Adrenal gland (tissue), 12 donors: ENCODE data around the gene DMRTB1. TPM values are rescaled to one million over a fixed set of nuclear protein-coding genes. Genes with fewer than 3 reads are reported as not detected.

Source experiments
- DNase-seq, 7 donors: peaks; one replicate each; pipeline ENCODE4 v3.0.0-alpha.2; 2019 to 2020
- H3K27ac ChIP-seq, 5 donors: fragments of 200-600 bp; sonication (generic) in 4 of 5; 1 replicate in 3 of 5; 2 replicates in 2 of 5; pipeline versions ENCODE4 v1.5.1 to v1.8.0; 2016 to 2020; ENCODE audit warnings: mild to moderate bottlenecking in 1 of 5
- H3K27me3 ChIP-seq: fragments of 200-600 bp; 2 replicates; pipeline ENCODE4 v1.8.0; 2021
- H3K36me3 ChIP-seq, 2 donors: fragments of 200-600 bp; replicated peaks in 1 of 2; 1 replicate in 1 of 2; 2 replicates in 1 of 2; pipeline versions ENCODE4 v1.5.1 to v1.8.0; 2018 to 2022
- H3K4me1 ChIP-seq, 2 donors: fragments of 200-600 bp; replicated peaks in 1 of 2; 1 replicate in 1 of 2; 2 replicates in 1 of 2; pipeline versions ENCODE4 v1.5.1 to v1.8.0; 2018 to 2021
- H3K4me3 ChIP-seq, 4 donors: fragments of 200-600 bp; sonication (generic) in 3 of 4; one replicate each; pipeline ENCODE4 v1.5.1; 2016 to 2018
- H3K9me3 ChIP-seq, 3 donors: fragments of 200-600 bp; sonication (generic) in 1 of 3; replicated peaks in 1 of 3; 1 replicate in 2 of 3; 2 replicates in 1 of 3; pipeline versions ENCODE4 v1.5.1 to v1.8.0; 2016 to 2021
- POLR2A ChIP-seq, 2 donors: fragments of 450-650 bp; IDR thresholded peaks; one replicate each; pipeline ENCODE4 v1.6.1; 2017; ENCODE audit warnings: antibody characterized with exemption in 2 of 2, mild to moderate bottlenecking in 2 of 2, moderate library complexity in 1 of 2
- WGBS, 4 donors: extraction: QIAGEN DNeasy Blood & Tissue Kit in 2 of 4; methylation state at CpG; one replicate each; pipeline versions ENCODE4 v1.1.5 to v1.1.7; 2013 to 2017; 5-methylcytosine and 5-hydroxymethylcytosine counted together
- intact Hi-C, 2 donors: fragments of 100-400 bp; cut with DNase I; formaldehyde crosslinking; loops; one replicate each; pipeline versions ENCODE4 v1.14.1 to v1.15.0; 2022 to 2023
- polyA plus RNA-seq, 3 donors: library from polyadenylated mRNA; stranded (reverse); fragments of 200-250 nt in 2 of 3; fragments of 350-450 nt in 1 of 3; fragmentation: Illumina TruSeq in 1 of 3; extraction: RNeasy Lipid Tissue Mini Kit (QIAGEN cat#74804) in 1 of 3; gene quantifications; one replicate each; pipeline ENCODE4 v1.2.3, GENCODE V29; 2013 to 2014
- total RNA-seq, 9 donors: library from RNA; depleted of rRNA in 4 of 9; stranded (reverse); fragments of >200 nt in 4 of 9; fragments of 120-200 nt in 1 of 9; fragmentation: NEBNext Ultra II Directional in 1 of 9; extraction: Animal tissue kit (Norgen Biotek cat#: 25700) in 1 of 9; gene quantifications; one replicate each; pipeline versions ENCODE4 v1.1.0 to v1.2.4, GENCODE V29; 2013 to 2023
- TF ChIP-seq, protein P1 (sequence below), 6 experiments: fragments of 450-650 bp in 4 of 6; fragments of 200-600 bp in 2 of 6; sonication (generic) in 1 of 6; IDR thresholded peaks; 1 replicate in 5 of 6; 2 replicates in 1 of 6; pipeline versions ENCODE4 v1.5.1 to v1.8.0; 2016 to 2021; ENCODE audit warnings: antibody characterized with exemption in 6 of 6, mild to moderate bottlenecking in 2 of 6, moderate library complexity in 1 of 6
- donor health status: healthy with polysubstance abuse.
- donor health status: Bipolar disorder and iron deficiency.
- donor health status: DM: yes; HTN: yes; CAD: no.
- donor health status: DM: no; HTN: no; CAD: no.
- donor health status: DM: no; HTN: no; CAD: no.
- donor health status: DM: yes; HTN: yes; CAD: no.

The DMRTB1 gene
- total and polyA plus RNA-seq, 12 donors = not detected

DNA sequence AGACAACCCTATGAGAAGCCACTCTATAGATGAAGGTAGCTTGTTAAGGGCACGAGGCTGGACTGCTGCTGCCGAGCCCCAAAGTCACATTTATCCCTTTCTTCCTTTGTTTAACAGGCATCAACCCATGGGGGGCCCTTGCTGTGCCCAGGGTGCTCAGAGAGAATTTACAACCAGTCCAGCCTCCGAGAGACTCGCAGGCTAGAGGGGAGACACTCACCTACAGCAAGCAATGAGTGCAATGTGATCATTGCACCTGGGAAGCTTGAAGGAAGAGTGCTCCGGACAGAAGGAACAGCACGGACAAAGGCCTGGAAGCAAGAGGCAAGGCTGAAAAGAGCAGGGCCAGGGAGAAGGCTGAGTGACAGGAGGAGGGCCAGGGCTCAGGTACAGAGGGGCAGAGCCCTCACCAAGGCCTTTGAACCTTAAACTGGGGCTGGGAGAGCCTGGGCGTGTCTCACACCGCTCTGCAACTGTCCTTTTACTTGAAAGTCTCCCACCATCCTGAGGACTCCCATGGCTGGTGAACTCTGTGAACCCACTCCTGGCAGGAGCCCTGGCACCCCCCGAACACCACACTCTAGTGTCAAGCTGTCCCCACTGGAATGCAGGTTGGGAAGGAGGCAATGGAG, 27.3 kb downstream of the DMRTB1 start:
- H3K4me1 ChIP-seq = no peaks in the 10 kb centered on the region
- no peaks in the 10 kb centered on the region for H3K36me3 ChIP-seq
- TF ChIP-seq, protein P1, sequence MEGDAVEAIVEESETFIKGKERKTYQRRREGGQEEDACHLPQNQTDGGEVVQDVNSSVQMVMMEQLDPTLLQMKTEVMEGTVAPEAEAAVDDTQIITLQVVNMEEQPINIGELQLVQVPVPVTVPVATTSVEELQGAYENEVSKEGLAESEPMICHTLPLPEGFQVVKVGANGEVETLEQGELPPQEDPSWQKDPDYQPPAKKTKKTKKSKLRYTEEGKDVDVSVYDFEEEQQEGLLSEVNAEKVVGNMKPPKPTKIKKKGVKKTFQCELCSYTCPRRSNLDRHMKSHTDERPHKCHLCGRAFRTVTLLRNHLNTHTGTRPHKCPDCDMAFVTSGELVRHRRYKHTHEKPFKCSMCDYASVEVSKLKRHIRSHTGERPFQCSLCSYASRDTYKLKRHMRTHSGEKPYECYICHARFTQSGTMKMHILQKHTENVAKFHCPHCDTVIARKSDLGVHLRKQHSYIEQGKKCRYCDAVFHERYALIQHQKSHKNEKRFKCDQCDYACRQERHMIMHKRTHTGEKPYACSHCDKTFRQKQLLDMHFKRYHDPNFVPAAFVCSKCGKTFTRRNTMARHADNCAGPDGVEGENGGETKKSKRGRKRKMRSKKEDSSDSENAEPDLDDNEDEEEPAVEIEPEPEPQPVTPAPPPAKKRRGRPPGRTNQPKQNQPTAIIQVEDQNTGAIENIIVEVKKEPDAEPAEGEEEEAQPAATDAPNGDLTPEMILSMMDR (IDR thresholded peaks at IDR 0.05) = no peak
- TF ChIP-seq POLR2A (IDR thresholded peaks at IDR 0.05) = no peak
- H3K27ac ChIP-seq = no peak overlapping the region
- no peaks in the 10 kb centered on the region for H3K9me3 ChIP-seq
- peaks cover 13% of the 10 kb centered on the region for H3K27me3 ChIP-seq
- H3K4me3 ChIP-seq = no peak overlapping the region
- no peak for DNase-seq
- 66 to 75% (median 72%) methylated on average over 7 to 9 of the region's 9 CpGs for WGBS, 4 donors
- intact Hi-C loops = loop anchor here in 1 of 2 donors (2.0 kb wide), 1 partner anchor 268 kb away; no protein-coding TSS in a partner anchor

DNA sequence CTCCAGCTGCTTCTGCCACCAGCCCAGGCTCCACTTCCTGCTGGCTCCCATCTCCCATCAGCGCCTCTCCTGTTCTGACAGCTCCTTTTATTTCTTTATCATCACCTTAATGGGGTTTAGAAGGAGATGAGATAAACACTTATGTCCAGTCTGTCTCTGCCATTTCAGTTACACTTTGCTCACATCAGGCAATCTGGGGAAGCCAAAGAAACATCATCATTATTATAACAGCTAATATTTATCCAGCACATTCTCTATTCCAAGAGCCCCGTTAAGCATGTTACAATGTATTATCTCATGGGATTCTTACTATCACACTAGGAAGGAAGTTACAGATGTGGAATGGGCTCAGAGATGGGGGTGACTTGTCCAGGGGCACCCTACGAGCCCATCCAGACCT, 31.2 kb downstream of the DMRTB1 start:
- no peak overlapping the region for H3K4me3 ChIP-seq
- 52 to 59% (median 54%) methylated on average over 3 of the region's 3 CpGs for WGBS, 4 donors
- H3K27me3 ChIP-seq = peaks cover 6% of the 10 kb centered on the region
- intact Hi-C loops = no loop called here
- no peak overlapping the region for H3K27ac ChIP-seq
- TF ChIP-seq POLR2A (IDR thresholded peaks at IDR 0.05) = no peak
- TF ChIP-seq, protein P1 (IDR thresholded peaks at IDR 0.05) = no peak
- DNase-seq = no peak
- no peaks in the 10 kb centered on the region for H3K9me3 ChIP-seq
- no peaks in the 10 kb centered on the region for H3K4me1 ChIP-seq
- H3K36me3 ChIP-seq = no peaks in the 10 kb centered on the region

DNA sequence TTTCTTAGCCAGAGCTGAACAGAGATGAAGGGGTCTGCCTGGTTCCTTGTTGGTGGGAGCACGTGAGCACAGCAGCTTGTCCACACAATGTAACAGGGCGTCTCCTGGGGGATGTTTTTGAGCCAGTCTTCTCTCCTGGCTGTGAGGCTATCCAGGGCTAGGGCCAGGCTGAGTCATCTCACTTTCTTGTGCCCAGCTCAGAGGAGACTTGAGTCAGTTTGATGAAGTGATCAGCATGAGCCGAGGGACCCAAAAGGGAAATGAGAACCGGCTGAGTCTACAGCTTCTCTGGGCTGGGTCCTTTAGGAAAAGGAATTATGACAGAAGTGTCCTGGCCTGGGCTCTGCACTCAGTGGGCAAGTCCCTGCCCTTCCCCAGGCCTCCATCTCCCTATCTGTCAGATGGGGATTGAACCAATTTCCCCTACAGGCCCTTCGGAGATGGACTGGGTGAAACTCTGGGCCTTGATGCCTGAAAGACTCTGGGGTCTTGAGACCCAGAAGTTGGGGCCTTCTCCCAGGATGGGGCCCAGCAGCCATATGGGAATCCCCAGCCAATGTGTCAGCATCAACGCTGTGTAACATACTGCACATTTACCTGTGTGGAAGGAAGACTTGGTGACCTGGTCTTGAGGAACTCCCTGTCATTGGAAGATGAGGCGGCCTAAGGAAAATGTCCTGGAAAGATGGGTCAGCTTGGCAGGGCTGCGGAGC, 36.6 kb downstream of the DMRTB1 start:
- Histone ChIP-seq H3K36me3 (no peaks in the 10 kb centered on the region), H3K4me3 (no peak overlapping the region), H3K4me1 (no peaks in the 10 kb centered on the region), H3K27me3 (peaks cover 7% of the 10 kb centered on the region), H3K27ac (no peak overlapping the region), H3K9me3 (no peaks in the 10 kb centered on the region)
- intact Hi-C loops = no loop called here
- WGBS, 4 donors = 90 to 96% (median 92%) methylated on average over 6 to 8 of the region's 8 CpGs
- no peak for DNase-seq
- TF ChIP-seq, protein P1 (IDR thresholded peaks at IDR 0.05) = no peak
- TF ChIP-seq POLR2A (IDR thresholded peaks at IDR 0.05) = no peak

DNA sequence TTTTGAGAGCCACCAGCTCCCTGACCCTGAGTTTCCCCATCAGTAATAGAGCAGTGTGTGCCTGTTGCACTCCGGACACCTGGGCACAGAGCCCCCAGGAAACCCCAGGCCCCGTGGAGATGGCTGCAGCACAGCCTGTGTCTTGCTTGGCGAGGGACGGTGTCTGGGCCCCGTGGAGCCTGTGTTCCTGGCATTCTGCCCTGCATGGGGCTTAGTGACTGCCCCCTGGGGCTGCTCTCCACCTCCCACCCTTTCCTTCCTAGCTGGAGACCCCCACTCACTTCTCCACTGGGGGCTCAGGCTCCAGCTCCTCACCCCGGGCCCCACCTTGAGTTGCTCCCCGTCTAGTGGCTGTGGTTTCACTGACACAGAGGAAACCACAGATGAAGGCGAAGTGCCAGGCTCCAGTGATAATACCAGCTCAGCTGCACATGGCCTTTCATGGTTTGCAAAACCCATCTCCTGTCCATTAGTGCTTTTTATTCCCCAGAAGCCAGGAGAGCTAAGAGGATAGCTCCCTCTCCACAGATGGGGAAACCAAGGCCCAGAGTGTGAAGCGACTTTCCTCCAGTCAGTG, 39.4 kb downstream of the DMRTB1 start:
- Histone ChIP-seq H3K27ac (no peak overlapping the region), H3K27me3 (peaks cover 14% of the 10 kb centered on the region), H3K4me1 (no peaks in the 10 kb centered on the region), H3K9me3 (no peaks in the 10 kb centered on the region), H3K4me3 (no peak overlapping the region), H3K36me3 (no peaks in the 10 kb centered on the region)
- intact Hi-C loops = no loop called here
- DNase-seq = no peak
- no peak for TF ChIP-seq POLR2A (IDR thresholded peaks at IDR 0.05)
- TF ChIP-seq, protein P1 (IDR thresholded peaks at IDR 0.05) = no peak
- WGBS, 4 donors = 56 to 84% (median 60%) methylated on average over 4 to 9 of the region's 9 CpGs
